Fibroblast of the conjunctiva (primary cell): ENCODE results near the gene C22orf23.
"Not testable (repeated sequence)": the region's sequence is repeated elsewhere in the genome, so short reads cannot be mapped to it uniquely, and the experiment has no call there.

Experiments
- DNase-seq: peaks from one replicate; pipeline ENCODE4 v3.0.0-alpha.2; 2010; ENCODE audit warnings: low read depth

C22orf23 gene

DNA sequence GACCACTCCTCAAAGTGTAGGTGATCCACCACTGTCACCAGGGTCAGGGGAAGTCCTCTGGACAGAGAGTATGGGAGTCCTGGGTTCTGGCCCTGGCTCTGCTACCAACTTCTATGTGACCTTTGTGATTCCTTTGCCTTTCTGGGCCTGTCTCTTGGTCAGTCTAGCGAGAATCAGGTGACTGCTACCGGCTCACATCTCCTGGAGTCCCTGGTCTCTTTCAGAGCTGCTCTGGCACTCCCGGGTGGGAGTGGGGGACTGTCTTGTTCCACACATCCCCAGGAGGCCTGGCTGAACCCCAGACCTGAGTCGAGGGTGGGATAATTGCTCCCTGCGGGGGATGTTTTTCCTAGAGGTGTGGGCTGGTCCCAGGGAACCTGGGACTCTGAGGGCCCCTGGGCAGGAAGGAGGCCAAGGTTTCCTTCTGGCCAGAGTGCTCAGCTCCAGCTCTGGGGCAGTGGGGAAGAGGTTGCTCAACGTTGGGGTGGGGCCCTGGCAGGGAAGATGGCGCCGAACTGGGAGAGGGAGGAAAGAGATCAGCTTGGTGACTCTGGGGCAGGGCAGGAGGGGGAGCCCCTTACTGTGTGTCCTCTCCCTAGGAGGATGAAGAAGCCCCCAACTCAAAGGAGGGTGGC is 28.9 kb upstream of the C22orf23 start:
- no peak for DNase-seq

DNA sequence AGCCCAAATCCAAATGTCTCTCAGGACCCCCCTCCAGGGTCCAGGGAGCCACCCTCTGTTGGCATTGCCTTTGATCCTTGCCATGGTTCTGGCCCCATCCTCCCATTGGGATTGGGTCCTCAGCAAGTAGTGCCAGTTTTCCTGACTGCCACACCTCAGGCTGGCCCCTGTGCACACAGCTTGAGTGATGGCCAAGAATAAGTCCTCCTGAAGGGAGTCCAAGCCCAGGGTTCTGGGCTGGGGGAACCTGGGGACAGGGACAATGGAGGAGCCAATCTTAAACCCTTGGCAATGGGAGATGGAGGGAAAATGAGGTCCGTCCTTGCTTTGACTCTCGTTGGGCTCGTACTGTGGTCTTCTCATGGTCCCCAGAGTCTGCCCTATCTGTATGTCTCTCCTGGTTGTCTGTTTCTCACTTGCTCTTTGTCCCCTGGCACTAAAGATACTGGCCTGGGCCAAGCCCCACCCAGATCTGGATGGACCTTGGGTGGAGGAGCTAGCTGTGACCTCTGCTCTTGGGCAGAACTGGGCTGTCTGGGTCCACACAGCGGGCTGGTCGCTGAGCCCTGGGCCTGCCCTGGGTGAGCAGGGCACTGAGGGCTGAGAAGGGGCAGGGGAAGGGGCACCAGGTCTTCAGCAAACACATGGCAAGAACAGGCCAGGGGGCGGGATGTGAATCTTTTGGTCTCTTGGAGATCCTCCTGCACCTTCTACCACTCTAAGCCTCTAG is 28.0 kb upstream of the C22orf23 start:
- no peak for DNase-seq

DNA sequence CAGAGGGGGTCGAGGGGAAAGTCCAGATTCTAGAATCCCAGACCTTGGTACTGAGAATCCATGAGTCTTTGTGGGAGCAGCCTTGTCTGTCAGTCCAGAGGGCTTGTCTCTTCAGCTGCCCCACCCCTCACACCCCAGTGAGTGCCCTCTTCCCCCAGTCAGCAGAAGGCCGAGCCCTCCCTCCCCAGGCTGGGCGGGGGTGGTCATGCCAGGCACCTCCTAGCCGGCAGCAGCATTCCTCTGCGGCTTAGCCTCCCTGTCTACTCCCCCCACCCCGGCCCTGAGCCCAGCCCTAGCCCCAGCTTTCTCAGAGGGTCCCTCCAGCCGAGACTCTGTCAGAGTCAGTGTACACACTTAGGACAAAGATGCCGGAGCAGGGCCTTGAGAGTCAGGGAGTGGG is 26.4 kb upstream of the C22orf23 start:
- DNase-seq = no peak

DNA sequence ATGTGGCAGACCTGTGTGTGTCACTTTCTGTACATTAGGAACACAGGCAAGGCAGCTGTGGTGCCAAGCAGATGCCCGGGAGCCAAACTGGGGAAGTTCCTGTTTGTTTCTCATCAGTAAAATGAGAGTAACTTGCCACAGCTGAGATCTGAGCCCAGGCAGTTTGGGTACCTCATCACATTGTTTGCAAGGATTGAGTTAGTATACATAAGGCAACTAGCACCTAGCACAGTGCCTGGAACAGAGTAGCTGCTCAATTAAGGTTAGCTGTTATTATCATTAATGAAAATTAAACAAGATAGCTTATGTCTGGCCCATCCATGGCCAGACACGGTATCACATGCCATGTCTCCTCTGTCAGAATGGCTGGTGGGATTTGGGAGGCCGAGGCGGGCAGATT is 23.1 kb upstream of the C22orf23 start:
- DNase-seq = no peak

DNA sequence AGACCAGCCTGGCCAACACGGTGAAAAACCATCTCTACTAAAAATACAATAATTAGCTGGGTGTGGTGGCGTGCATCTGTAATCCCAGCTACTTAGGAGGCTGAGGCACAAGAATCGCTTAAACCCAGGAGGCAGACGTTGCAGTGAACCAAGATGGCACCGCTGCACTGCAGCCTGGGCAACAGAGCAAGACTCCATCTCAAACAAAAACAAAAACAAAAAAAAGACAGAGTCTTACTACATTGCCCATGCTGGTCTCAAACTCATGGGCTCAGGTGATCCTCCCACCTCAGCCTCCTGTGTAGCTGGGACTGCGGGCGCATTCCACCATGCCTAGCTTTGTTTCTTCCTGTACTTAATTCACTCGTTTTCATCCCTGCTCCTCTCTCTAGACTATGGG is 22.6 kb upstream of the C22orf23 start:
- DNase-seq = not testable (repeated sequence)

DNA sequence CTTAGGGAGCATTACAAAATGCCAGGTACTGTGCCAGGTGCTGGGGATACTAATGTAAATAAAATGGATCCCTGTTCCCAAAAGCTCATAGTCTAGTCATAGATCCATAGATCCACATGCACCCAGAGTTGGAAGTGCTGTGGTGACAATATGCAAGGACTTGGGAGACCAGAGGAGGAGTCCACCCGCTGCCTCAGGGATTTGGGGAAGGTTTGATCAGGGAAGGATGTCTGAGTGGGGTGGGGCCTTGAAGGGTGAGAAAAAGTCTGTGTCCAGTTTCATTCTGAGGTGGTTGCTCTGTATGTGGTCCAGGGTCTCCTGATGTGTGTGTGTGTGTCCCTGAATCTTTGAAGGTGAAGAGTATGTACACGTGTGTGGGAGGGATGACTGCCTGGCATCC is 21.8 kb upstream of the C22orf23 start:
- no peak for DNase-seq

DNA sequence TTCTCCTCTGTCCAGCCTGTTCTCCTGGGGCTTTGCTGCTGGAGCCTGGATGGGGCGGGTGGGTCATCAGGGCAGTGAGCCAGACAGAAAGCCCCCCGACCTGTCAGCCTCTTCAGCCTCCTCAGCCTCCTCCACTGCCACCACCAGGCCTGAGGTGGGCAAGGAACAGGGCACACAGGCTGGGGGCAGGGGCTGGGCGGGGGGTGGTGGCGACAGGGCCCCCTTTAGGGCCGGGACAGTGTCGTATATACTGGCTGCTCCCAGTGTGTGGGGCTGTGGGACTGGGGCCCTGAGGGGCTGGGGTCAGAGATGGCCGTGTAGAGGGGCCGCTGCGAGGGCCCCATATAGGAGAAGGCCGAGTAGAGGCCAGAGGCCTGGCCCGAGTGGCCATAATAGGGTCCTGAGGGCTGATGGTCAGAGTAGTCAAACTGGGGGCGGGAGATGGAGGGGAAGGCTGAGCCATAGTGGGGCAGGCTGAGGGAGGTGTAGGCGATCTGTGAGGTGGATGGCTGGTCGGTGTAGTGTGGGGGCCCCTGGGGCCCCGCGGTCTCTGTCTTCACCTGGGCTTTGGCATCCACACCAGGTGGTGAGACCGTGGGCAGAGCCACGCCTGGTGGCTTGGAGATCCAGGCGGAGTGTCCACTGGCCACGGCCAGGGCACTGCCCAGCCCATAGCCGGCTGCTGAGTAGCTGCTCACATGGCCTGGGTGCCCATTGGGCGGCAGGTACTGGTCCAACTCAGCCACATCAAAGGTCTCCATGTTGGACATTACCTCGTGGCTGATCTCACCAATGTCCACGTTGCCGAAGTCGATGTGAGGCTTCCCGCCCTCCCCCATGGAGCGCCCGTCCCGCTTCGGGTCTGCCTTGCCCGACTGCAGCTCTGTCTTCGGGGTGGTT is 20.1 kb upstream of the C22orf23 start:
- no peak for DNase-seq

DNA sequence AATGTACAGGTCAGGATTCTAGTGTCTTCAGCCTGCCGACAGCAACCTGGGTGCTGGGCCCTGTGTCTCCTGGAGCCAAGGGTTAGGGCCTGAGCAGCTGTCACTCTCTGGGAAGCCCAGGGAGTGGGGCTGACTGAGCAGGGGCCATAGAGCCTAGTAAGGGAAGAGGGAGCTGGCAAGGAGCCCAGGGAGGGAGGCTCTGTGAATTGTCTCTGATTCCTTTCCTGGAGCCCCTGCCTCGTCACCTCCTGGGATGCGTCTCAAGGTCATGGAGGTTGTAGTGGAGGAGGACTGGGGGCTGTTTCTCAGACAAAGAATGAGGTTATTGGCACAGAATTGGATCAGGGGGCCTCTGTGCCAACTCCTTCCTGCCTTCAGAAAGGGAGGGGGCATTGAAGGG is 19.1 kb upstream of the C22orf23 start:
- no peak for DNase-seq

DNA sequence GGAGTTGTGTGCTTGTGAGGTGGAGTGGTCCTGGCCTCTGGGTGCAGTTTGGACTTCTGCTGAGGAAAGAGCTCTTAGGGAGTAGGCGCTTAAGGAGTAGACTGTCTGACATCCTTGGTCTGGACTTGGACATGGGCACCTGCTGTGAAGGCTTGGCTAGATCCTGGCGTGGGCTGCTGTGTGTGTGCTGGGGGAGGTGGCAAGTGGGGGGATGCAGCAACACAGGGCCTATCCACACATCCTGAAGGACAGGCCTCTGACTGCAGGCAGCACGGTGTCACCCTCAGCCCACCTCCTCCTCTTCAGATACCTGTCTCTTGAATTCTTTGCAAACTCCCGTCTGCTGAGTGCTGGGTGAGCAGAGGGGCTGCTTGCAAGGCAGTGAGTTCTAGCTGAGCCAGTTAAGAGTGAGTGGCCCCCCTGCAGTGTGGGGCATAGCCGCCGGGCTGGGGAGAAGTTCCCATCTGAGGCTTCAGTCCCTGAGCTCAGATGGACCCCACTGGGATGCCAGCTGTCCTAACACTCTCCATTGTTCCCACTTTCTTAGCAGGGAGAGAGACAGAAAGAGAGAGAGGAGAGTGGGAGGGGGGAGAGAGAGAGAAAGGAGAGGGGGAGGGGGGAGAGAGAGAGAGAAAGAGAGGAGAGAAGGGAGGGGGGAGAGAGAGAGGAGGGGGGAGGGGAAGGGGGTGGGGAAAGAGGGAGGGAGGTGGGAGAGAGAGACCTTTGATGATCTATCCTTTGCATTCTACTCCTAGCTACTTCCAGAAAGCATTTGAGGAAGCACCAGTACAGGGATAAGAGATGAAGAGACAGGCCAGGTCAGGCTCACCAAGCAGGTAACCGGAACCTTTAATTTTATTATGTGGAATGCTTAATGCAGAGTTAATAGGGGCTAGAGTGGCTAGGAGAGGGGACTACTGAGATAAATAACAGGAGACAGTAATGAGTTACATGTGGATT is 18.4 kb upstream of the C22orf23 start:
- DNase-seq = no peak

DNA sequence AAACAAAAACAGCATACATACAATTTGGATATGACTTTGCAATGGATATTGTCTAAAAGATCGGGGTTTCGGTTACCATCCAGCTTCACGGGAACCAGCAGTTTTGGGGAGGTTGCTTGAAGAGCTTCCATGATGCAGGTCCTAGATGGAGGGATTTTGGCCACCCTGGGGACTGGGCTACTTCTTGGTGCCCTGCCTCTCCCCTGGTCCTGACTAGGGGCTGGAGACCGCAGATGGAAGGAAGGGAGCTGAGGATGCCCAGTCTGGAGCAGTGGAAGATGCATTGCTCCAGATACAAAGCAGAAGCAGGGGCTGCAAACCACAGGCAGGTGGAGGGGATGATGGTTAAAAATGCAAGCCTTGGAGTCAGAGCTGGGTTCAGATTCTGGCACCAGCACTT is 17.5 kb upstream of the C22orf23 start:
- DNase-seq = no peak

DNA sequence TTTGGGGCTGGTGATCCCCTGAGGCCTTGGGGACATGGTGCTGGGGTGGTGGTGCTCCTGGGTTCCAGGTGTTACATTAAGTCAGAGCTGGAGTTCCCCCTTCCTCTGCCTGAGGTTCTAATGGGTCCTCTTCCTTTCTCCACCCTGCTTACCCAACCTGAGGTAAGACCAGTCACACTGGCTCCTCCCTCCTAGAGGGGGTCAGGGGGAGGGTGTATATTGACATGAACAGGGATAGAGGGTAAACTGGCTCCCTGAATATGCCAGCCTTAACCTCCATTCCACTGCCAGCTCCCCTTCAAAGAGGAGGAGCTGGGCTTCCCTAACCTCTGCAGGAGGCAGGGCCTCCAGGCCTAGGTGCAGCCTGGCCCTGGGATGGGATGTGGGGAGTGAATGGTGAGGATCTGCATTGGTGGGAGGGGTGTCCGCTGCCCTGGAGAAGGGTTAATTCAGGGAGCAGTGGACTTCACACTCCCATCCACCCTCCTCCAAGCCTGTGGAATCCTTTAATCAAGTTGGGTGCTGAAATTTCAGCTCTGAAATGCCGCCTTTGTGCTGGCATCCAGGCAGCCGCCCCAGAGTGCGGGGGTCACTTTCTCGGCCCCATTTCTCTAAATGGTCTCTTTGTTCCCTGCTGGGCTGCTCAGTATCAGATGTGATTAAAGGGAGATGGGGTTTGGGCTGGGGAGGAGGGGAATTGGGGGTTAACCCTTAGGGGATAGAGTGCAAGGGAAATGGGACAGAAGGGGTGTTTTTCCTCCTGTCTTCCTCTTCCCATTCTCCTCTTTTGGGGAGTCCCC is 15.3 kb upstream of the C22orf23 start:
- DNase-seq = no peak

DNA sequence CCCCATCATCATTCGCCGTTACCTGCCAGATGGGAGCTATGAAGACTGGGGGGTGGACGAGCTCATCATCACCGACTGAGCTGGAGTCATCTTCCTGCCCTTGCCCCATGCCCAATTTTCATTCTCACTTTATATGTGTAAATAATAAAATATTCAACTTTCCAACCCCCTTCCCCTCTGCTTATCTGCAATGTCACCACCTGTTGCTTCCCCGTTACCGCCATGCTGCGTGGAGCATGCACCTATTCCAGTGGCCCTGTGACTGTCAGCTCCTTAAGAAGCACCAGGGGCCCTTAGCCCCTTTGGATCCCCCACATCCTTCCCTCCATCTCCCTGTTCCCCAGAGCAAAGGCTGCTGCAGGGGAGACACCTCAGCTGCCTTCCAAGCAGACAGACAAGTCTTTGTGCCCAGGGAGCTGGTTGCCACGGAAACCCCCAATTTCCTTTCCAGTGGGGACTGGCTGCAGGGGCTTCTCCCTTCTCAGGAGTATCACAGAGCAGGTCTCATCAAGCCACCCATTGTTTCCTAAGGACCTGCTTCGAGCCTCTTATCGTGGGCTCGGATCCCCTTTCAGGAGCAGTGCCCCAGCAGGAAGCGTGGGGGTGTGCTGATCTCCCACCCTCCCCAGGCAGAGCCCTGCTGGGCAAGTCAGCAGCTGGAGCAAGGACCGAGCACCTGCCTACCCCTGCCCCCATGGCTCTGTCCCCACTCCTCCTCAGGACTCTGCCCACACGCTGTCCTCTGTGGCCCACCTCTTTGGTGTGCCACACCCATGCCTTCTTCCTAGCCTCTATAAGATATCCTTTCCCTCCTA is 14.4 kb upstream of the C22orf23 start:
- no peak for DNase-seq

DNA sequence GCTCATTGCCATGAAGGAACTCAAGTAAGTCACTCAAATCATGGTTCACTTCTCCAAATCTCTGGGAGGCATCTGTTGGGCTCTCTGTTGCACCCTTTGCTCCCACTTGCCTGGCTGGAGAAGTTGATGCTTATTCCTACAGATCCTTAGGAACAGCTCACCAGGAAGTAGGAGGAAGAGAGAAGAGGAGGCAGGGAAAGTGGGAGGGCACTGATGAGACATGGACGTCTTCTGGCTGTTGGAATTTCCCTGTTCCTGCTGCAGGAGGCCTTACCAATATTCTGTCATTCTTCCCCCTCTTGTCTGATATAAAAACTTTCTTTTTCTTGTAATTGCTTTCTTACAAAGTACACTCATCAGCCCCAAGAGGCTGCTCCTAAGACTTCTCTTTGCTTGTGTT is 13.7 kb upstream of the C22orf23 start:
- no peak for DNase-seq

DNA sequence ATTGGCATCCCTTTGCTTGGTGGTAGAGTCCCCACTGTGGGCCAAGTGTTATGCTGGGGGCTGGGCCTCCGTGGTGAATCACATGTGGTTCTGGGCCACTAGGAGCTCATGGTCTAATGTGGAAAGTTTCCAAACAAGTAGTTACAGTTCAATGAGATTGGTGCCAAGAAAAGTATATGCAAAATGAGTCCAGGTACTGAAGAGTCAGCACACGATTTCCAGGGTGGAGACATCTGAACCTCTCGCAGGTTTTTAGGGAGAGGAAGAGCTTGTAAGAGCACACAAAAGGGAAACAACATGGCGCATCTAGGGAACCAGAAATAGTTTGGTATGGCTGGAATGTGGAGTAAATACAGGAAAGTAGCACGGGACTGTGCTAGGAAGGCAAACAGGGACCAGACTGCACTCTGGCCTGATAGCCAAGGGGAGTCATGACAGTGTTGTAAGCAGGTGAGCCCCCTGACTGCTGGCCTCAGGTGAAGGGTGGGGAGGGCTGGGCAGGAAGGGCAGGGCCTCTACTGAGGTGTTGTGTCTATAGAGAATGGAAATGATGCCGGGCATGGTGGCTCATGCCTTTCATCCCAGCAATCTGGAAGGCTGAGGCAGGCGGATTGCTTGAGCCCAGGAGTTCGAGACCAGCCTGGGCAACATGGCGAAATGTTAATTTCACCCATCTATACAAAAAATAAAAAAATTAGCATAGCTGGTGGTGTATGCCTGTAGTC is 12.7 kb upstream of the C22orf23 start:
- DNase-seq = no peak

DNA sequence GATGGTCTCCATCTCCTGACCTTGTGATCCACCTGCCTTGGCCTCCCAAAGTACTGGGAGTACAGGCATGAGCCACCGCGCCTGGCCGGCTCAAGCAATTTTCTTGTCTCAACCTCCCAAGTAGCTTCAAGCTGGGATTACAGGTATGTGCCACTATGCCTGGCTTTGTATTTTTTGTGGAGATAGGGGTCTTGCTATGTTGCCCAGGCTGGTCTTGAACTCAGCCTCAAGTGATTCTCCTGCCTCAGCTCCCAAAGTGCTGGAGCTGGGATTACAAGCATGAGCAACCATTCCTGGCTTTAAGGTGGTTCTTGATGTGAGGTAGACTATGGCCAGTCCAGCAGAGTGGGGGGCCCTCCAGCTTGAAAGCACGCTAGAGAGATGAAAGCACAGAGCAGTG is 7.7 kb upstream of the C22orf23 start:
- DNase-seq = no peak

DNA sequence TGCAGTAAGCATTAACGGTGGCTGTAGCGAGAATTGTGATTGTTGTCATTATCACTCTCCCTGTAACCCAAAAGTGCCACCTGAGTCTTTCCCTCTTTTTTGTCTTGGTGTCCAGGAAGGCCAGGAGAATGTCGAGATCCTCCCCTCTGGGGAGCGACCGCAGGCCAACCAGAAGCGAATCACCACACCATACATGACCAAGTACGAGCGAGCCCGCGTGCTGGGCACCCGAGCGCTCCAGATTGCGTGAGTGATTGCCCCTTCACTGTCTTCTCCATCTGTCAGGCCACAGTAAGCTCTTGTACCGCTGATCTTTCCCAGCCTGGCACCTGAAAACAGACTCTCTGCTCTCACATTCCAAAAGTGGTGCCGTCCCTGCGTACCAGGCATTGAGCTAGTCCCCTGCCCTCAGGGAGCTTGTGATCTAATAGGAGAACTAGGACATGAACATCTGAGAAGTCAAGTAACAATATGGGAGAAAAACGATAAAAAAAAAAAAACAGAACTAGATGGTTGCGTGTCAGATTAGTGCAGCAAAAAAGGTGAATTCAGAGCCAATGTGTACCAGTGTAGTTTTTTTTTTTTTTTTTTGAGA is 5.9 kb upstream of the C22orf23 start:
- no peak for DNase-seq

DNA sequence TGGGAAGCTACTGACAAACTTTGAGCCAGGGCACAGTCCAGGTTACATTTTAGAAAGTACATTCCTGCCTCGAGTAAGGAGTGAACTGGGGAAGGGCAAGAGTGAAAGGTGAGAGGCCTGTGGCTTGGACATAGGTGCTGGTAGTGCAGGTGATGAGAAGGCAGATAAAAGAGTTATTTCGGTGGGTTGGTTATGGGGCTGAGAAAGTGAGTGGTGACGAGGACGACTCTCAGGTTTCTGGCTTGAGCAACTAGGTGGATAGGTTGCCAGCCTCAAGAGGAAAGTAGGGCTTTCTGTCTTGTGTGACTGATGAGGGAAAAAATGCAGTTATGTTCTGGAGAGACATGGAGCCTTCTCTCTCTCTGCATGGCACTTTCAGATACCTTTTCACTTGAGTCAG is 3.8 kb upstream of the C22orf23 start:
- no peak for DNase-seq

DNA sequence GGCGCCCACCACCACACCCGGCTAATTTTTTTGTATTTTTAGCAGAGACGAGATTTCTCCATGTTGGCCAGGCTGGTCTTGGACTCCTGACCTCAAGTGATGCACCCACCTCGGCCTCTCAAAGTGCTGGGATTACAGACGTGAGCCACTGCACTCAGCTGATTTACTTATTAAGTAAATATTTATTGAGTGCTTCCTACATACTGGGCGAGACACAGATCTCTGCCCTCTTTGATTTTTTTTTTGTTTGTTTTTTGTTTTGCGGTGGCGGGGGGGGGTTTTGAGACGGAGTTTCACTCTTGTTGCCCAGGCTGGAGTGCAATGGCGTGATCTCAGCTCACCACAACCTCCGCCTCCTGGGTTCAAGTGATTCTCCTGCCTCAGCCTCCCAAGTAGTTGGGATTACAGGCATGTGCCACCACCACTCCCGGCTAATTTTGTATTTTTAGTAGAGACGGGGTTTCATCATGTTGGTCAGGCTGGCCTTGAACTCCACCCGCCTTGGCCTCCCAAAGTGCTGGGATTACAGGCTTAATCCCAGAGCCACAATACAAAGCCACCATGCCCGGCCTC is 2.5 kb upstream of the C22orf23 start:
- not testable (repeated sequence) for DNase-seq

DNA sequence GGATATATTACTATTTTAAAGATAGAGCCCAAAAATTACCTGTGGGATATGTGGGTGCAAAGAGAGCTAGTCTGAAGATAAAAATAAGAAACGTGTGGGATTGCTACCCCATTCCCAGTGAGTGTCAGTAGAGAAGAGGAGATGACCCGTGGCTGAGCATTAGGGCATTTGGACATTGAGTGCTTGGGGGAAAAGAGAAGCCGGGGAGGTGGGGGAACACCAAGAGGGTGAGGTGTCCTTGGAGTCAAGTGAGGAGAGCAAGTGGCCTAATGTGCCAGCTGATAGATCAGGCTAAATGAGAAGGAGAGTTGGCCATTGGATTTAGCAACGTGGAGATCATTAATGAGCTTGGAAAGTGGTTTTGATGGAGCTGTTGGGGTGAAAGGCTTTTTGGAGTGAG is 1.3 kb upstream of the C22orf23 start:
- DNase-seq = no peak
